HEK293T (cell line): ENCODE data around the gene BEST2.

Experiments
- CTCF ChIA-PET: fragments of 350-600 bp; formaldehyde crosslinking; extraction: SDS; loops from one replicate; lab custom pipeline; 2021; ENCODE audit warnings: antibody characterized with exemption, inconsistent platforms; lab: Yijun Ruan, JAX
- POLR2A ChIA-PET: fragments of 350-600 bp; formaldehyde crosslinking; extraction: SDS; loops from one replicate; lab custom pipeline; 2020; ENCODE audit warnings: antibody characterized with exemption, inconsistent platforms; lab: Yijun Ruan, JAX
- DNase-seq: peaks from one replicate; pipeline ENCODE4 v3.0.0; 2012; ENCODE audit warnings: mixed read lengths; ENCODE audit errors: extremely low spot score
- ARNT ChIP-seq: fragments of 450-650 bp; IDR thresholded peaks from 2 replicates; pipeline ENCODE4 v1.6.1; 2017; ENCODE audit warnings: mild to moderate bottlenecking
- BHLHE40 ChIP-seq: fragments of 450-650 bp; IDR thresholded peaks from 2 replicates; pipeline ENCODE4 v1.6.1; 2016; ENCODE audit warnings: mild to moderate bottlenecking, moderate library complexity, borderline replicate concordance
- CTBP1 ChIP-seq: fragments of 450-650 bp; IDR thresholded peaks from 2 replicates; pipeline ENCODE4 v1.6.1; 2016; ENCODE audit warnings: borderline replicate concordance
- ELF4 ChIP-seq: fragments of 450-650 bp; IDR thresholded peaks from 2 replicates; pipeline ENCODE4 v1.6.1; 2017; ENCODE audit warnings: antibody characterized with exemption
- FOXA1 ChIP-seq: fragments of 450-650 bp; IDR thresholded peaks from 2 replicates; pipeline ENCODE4 v1.6.1; 2016; ENCODE audit warnings: mild to moderate bottlenecking
- FOXK2 ChIP-seq: fragments of 450-650 bp; IDR thresholded peaks from 2 replicates; pipeline ENCODE4 v1.6.1; 2016; ENCODE audit warnings: mild to moderate bottlenecking
- FOXM1 ChIP-seq: fragments of 450-650 bp; IDR thresholded peaks from 2 replicates; pipeline ENCODE4 v1.6.1; 2017; ENCODE audit warnings: mild to moderate bottlenecking, borderline replicate concordance
- HDGF ChIP-seq: fragments of 450-650 bp; IDR thresholded peaks from 2 replicates; pipeline ENCODE4 v1.6.1; 2017; ENCODE audit warnings: antibody characterized with exemption, borderline replicate concordance
- L3MBTL2 ChIP-seq: fragments of 450-650 bp; conservative IDR thresholded peaks from 2 replicates; pipeline ENCODE4 v1.6.1; 2016; ENCODE audit warnings: mild to moderate bottlenecking
- LEF1 ChIP-seq: fragments of 450-650 bp; IDR thresholded peaks from 2 replicates; pipeline ENCODE4 v1.6.1; 2017; ENCODE audit warnings: mild to moderate bottlenecking, borderline replicate concordance
- NFRKB ChIP-seq: fragments of 450-650 bp; IDR thresholded peaks from 2 replicates; pipeline ENCODE4 v1.6.1; 2016; ENCODE audit warnings: mild to moderate bottlenecking, moderate library complexity
- PKNOX1 ChIP-seq: fragments of 450-650 bp; IDR thresholded peaks from 2 replicates; pipeline ENCODE4 v1.6.1; 2016
- SP1 ChIP-seq: fragments of 450-650 bp; IDR thresholded peaks from 2 replicates; pipeline ENCODE4 v1.6.1; 2017
- SUZ12 ChIP-seq: fragments of 450-650 bp; IDR thresholded peaks from 2 replicates; pipeline ENCODE4 v1.6.1; 2016; ENCODE audit warnings: mild to moderate bottlenecking
- TARDBP ChIP-seq: fragments of 450-650 bp; IDR thresholded peaks from 2 replicates; pipeline ENCODE4 v1.6.1; 2016
- ZNF384 ChIP-seq: fragments of 450-650 bp; IDR thresholded peaks from 2 replicates; pipeline ENCODE4 v1.6.1; 2016

The BEST2 gene

GRCh38 chr19:12778017-12778904 is 26.7 kb downstream of the BEST2 start:
- TF ChIP-seq CTBP1 (no peak), SP1 (no peak), FOXM1 (no peak), ARNT (no peak), L3MBTL2 (no peak), NFRKB (no peak), ELF4 (no peak), FOXA1 (no peak), ZNF384 (no peak), HDGF (no peak), FOXK2 (no peak), PKNOX1 (no peak), SUZ12 (no peak), BHLHE40 (no peak), TARDBP (no peak), LEF1 (no peak)
- ChIA-PET POLR2A (interaction anchor here (0.6 to 3.7 kb wide), 10 partner anchors 11 to 113 kb away, joined by 3 to 55 read pairs (median 4); partner anchors contain the start of genes GCDH, JUNB and RNASEH2A), CTCF (interaction anchor here (0.6 to 3.3 kb wide), 13 partner anchors 9 to 1269 kb away, joined by 3 to 19 read pairs (median 5); partner anchors contain the start of genes JUNB, PRDX2 and THSD8)
- no peak for DNase-seq

GRCh38 chr19:12778905-12779161 is 27.2 kb downstream of the BEST2 start:
- ChIA-PET CTCF (interaction anchor here (0.6 to 3.3 kb wide), 8 partner anchors 9 to 1270 kb away, joined by 3 to 19 read pairs (median 6); partner anchors contain the start of gene JUNB), POLR2A (interaction anchor here (1.0 to 3.7 kb wide), 4 partner anchors 10 to 28 kb away, joined by 3 to 55 read pairs (median 4); partner anchors contain the start of genes JUNB and RNASEH2A)
- TF ChIP-seq L3MBTL2 (no peak), FOXK2 (no peak), PKNOX1 (no peak), LEF1 (no peak), SUZ12 (no peak), HDGF (no peak), ARNT (no peak), FOXA1 (no peak), SP1 (no peak), BHLHE40 (no peak), ELF4 (no peak), NFRKB (no peak), FOXM1 (no peak), CTBP1 (no peak), ZNF384 (no peak), TARDBP (no peak)

GRCh38 chr19:12779162-12779993 is 27.8 kb downstream of the BEST2 start:
- TF ChIP-seq FOXK2 (no peak), SUZ12 (no peak), NFRKB (no peak), ZNF384 (no peak), FOXA1 (no peak), ELF4 (no peak), SP1 (no peak), CTBP1 (no peak), ARNT (no peak), FOXM1 (no peak), LEF1 (no peak), PKNOX1 (no peak), HDGF (no peak), L3MBTL2 (no peak), TARDBP (no peak), BHLHE40 (no peak)
- no peak for DNase-seq
- CTCF ChIA-PET: interaction anchor here (0.6 to 3.3 kb wide), 3 partner anchors 13 to 1270 kb away, joined by 5 to 19 read pairs (median 15); partner anchors contain the start of gene JUNB
- POLR2A ChIA-PET: interaction anchor here (1.0 to 3.7 kb wide), 4 partner anchors 10 to 27 kb away, joined by 3 to 55 read pairs (median 4); partner anchors contain the start of genes JUNB and RNASEH2A

More at GRCh38 chr19:12778905-12779161, 27.2 kb downstream of the BEST2 start:
- DNase-seq: no peak

- peak; percentile 54 for TF ChIP-seq PKNOX1
- no peak for TF ChIP-seq NFRKB
- ChIA-PET POLR2A (interaction anchor here (2.6 kb wide), 1 partner anchor 10 kb away, joined by 26 read pairs; the partner anchor contains the start of gene JUNB), CTCF (interaction anchor here (1.4 kb wide), 1 partner anchor 22 kb away, joined by 5 read pairs; no protein-coding TSS in a partner anchor)
- no peak for DNase-seq
Observed at GRCh38 chr19:12782174-12782423, 30.5 kb downstream of the BEST2 start.
